T-helper 9 cell (primary cell): ENCODE results near the gene GPR21.

Experiments used
- DNase-seq: peaks from one replicate; pipeline ENCODE4 v3.0.0-alpha.2; 2020

The GPR21 gene

DNA sequence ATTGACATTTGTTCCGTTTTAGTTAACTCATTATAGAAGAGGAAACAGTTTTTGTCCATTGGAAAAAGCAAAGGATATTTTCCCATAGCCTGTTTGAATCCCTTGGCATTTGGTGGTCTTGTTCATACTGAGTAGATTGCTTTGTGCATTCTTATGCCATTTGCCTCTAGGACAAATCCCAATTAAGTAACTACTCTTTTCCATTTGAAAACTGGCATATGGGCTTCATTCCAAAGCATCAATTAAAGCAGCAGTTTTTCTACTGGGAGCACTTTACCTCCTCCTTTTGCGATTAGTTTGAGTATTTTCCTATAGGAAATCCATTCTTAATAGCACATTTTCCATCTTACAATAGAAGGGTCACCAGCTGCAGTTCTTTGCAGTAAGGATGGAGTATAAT lies 31.2 kb downstream of the GPR21 start:
- no peak for DNase-seq

DNA sequence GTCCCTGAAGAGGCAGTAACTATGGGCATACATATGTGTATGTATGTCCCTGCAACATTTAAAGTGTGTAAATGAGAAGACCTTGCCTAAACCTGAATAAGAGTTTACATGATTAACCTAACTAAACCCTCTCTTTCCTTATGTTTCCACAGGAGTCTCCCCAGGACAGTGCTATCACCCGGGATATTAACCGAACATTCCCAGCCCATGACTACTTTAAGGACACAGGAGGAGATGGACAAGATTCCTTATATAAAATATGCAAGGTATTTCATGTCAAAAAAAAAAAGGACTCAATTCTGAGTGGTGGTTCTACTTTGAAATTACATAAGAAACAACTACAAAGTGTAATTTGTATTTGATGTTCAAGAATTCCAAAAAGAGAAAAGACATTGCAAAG lies 31.7 kb downstream of the GPR21 start:
- DNase-seq = no peak

DNA sequence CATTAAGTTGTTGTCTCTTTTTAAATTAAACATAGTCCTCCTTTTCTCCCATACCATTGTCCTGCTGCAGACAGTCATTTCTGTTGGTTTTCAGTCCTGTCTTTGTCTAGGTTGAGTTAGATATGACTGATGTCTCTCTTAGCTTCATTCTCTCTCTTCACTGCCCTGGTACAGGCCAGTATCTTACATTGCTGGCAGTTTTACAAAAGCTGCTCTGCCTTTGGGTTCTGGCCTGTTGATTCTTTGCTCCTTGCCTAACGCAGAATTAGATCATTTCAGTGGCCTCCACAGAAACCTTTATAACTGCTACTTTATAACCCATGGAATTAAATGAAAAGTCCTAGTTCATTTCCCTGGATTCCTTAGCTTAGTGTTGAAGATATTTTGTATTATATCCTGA lies 33.7 kb downstream of the GPR21 start:
- no peak for DNase-seq

DNA sequence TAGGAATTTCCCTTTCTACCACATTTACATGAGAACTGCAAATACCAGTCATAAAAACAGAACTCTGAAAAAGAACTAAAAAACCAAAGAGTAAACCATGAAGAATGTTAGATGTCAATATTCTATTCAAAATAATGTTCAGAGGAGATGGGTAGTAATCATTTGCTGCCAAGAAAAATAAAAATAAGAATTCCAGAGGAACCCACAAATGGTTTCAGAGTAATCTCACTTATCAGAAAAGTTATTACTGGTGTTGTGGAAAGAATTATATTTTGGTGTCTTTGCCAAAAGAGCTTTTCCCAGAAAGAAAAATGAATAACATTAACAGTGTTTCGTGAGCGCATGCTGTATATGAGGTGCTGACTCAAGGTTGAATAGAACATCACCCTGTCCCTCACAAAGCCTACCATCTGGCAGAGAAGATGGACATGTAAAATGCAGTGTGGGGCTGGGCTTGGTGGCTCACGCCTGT lies 35.6 kb downstream of the GPR21 start:
- DNase-seq = no peak

DNA sequence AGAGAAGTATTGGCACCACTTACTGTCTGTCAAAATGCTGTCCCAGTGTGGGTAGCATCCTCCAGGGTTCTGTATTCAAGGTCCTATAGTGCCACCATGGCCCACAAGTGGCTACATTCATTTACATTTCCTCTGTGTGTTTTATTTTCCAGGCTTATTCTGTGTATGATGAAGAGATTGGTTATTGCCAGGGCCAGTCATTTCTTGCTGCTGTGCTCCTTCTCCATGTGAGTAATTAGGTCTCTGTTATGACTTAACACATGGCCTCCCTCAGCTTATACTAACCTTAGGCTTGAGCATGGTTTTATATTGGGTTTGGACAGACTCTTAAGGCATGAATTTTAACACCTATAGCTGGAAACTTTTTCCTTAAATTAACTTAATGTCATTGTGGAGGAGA lies 36.7 kb downstream of the GPR21 start:
- no peak for DNase-seq

- no peak for DNase-seq
These were observed 39.0 kb downstream of the GPR21 start for GRCh38 chr9:123072407-123072995.

DNA sequence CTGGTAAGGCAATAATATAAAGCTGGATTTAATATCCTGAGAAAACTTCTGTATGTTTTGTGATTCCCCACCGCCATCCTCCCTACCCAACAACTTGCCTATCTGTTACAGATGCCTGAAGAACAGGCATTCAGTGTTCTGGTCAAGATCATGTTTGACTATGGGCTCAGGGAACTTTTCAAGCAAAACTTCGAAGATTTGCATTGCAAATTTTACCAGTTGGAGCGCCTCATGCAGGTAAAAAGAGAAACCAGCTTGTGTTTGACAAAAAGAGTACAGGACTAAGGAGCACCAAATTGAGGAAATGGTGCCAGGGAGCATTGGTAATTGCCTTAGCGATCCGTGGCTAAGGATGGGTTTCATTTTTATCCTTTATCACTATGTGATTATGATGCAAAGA lies 40.0 kb downstream of the GPR21 start:
- no peak for DNase-seq

GRCh38 chr9:123073991-123074422 lies 40.5 kb downstream of the GPR21 start:
- no peak for DNase-seq

- DNase-seq = no peak
These were observed 41.2 kb downstream of the GPR21 start for GRCh38 chr9:123074628-123075027.

DNA sequence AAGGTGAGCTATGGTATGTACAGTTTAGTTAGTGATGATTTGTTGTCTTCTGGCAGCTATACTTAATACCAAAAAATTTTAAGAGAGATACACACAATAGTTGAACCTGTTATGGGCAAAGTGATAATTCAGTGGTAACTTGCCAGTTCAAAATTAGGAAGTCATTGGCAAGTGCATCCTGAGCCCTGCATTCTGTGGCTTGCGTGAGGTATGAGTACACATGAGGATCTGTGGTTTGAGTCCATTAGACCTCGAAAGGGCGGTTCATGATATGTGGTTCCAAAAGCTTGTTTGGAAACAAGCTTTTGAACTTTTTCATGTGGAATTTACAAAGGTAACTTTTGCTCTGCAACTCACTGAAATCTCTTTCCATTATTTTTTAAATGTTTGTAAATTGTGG lies 47.0 kb downstream of the GPR21 start:
- DNase-seq = no peak

GRCh38 chr9:123081824-123082223 lies 48.4 kb downstream of the GPR21 start:
- DNase-seq = no peak

DNA sequence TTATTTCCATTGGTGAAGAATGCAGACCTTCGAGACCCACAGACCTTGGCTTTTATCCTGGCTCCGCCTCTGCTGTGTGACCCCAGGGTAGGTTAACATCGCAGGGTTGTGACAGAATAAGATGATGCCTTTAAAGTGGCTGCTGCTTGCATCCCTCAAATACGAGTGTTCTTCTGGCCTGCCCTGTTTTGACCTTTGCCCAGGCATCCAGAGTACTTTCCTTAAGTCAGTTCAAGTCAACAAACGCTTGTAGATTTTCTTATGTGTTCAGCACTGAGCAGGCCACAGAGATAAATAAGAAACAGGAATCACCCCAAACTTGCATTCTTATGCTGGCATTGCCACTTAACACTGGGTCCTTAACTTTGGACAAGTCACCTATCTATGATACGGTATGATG lies 50.2 kb downstream of the GPR21 start:
- DNase-seq = no peak

- no peak for DNase-seq
These were observed 50.8 kb downstream of the GPR21 start for GRCh38 chr9:123084256-123084655.
